Measurements from ENCODE around the gene RBM5.

DNA sequence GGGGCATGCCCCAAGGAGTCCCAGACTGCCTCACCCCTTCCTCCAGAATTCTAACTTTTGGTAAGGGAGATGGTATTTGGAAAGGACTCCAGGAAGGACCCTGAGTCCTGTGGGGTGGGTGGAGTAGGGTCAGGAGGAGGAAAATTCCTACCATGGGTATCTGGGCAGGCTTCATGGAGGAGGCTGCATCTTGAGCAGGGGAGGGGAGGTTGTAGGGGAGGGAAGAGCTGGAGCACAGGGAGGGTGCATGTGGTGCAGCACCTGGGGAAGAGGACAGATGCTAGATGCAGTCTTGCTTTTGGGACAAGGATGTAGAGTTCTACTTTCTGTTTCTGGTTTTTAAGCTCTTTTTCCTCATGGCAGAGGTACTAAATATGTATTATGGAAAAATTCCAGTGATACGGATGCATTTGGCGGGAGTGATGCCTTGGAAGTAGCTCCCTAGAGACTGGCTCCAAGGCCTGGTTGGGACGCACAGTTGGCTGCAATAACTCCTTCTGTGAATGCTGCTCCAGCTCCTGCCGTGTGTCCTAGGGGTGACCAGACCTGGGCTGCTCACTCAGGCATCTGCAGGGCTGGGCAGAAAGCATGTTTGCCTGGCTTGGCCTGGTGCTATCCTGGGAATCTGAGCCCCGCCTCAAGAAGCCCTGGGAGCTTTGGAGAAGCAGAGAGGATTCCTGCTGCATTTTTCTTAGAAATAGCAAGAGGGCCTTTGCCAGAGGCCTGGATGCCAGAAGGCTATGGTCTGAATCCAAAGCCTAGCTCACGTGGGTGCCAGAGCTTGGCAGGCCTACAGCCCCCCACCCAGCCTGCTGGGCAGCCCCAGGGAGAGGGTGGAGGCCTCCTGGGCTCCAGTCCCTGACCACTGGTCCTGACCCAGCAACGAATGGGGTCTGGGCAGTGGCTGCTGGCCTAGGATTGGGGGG is 76.5 kb downstream of the RBM5 start:
- TF ChIP-seq, protein P1, sequence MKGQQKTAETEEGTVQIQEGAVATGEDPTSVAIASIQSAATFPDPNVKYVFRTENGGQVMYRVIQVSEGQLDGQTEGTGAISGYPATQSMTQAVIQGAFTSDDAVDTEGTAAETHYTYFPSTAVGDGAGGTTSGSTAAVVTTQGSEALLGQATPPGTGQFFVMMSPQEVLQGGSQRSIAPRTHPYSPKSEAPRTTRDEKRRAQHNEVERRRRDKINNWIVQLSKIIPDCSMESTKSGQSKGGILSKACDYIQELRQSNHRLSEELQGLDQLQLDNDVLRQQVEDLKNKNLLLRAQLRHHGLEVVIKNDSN (IDR thresholded peaks at IDR 0.05; ENCODE audit: borderline replicate concordance, low read depth): peak; percentile 73
- TF ChIP-seq EZH2phosphoT487 (IDR thresholded peaks at IDR 0.05; ENCODE audit: borderline replicate concordance, low read depth) (no peak), GATA2 (CRISPR knock-in tag; IDR thresholded peaks at IDR 0.05) (no peak), EP300 (IDR thresholded peaks at IDR 0.05; ENCODE audit: borderline replicate concordance in 1 of 2, low read depth in 1 of 2, low read length in 1 of 2) (peak in 1 of 2 experiments; percentile 19; a peak in 1 of 4 replicates), YY1 (IDR thresholded peaks at IDR 0.05; ENCODE audit: low read depth) (no peak), FOXJ3 (CRISPR knock-in tag; IDR thresholded peaks at IDR 0.05) (no peak), FOXM1 (IDR thresholded peaks at IDR 0.05; ENCODE audit: low read depth) (no peak), TEAD4 (IDR thresholded peaks at IDR 0.05; ENCODE audit: borderline replicate concordance, insufficient read depth) (peak; percentile 61; the same call in 1 of the 2 replicates), POLR2AphosphoS5 (IDR thresholded peaks at IDR 0.05; ENCODE audit: low read depth, low read length) (no peak)
- TF ChIP-seq, protein P2, sequence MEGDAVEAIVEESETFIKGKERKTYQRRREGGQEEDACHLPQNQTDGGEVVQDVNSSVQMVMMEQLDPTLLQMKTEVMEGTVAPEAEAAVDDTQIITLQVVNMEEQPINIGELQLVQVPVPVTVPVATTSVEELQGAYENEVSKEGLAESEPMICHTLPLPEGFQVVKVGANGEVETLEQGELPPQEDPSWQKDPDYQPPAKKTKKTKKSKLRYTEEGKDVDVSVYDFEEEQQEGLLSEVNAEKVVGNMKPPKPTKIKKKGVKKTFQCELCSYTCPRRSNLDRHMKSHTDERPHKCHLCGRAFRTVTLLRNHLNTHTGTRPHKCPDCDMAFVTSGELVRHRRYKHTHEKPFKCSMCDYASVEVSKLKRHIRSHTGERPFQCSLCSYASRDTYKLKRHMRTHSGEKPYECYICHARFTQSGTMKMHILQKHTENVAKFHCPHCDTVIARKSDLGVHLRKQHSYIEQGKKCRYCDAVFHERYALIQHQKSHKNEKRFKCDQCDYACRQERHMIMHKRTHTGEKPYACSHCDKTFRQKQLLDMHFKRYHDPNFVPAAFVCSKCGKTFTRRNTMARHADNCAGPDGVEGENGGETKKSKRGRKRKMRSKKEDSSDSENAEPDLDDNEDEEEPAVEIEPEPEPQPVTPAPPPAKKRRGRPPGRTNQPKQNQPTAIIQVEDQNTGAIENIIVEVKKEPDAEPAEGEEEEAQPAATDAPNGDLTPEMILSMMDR (IDR thresholded peaks at IDR 0.05): no peak
- TF ChIP-seq, protein P3, sequence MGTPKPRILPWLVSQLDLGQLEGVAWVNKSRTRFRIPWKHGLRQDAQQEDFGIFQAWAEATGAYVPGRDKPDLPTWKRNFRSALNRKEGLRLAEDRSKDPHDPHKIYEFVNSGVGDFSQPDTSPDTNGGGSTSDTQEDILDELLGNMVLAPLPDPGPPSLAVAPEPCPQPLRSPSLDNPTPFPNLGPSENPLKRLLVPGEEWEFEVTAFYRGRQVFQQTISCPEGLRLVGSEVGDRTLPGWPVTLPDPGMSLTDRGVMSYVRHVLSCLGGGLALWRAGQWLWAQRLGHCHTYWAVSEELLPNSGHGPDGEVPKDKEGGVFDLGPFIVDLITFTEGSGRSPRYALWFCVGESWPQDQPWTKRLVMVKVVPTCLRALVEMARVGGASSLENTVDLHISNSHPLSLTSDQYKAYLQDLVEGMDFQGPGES (IDR thresholded peaks at IDR 0.05; ENCODE audit: low read depth, low read length): no peak
- TF ChIP-seq, protein P4, sequence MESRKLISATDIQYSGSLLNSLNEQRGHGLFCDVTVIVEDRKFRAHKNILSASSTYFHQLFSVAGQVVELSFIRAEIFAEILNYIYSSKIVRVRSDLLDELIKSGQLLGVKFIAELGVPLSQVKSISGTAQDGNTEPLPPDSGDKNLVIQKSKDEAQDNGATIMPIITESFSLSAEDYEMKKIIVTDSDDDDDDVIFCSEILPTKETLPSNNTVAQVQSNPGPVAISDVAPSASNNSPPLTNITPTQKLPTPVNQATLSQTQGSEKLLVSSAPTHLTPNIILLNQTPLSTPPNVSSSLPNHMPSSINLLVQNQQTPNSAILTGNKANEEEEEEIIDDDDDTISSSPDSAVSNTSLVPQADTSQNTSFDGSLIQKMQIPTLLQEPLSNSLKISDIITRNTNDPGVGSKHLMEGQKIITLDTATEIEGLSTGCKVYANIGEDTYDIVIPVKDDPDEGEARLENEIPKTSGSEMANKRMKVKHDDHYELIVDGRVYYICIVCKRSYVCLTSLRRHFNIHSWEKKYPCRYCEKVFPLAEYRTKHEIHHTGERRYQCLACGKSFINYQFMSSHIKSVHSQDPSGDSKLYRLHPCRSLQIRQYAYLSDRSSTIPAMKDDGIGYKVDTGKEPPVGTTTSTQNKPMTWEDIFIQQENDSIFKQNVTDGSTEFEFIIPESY (IDR thresholded peaks at IDR 0.05; ENCODE audit: borderline replicate concordance, low read depth): no peak
- TF ChIP-seq, protein P5, sequence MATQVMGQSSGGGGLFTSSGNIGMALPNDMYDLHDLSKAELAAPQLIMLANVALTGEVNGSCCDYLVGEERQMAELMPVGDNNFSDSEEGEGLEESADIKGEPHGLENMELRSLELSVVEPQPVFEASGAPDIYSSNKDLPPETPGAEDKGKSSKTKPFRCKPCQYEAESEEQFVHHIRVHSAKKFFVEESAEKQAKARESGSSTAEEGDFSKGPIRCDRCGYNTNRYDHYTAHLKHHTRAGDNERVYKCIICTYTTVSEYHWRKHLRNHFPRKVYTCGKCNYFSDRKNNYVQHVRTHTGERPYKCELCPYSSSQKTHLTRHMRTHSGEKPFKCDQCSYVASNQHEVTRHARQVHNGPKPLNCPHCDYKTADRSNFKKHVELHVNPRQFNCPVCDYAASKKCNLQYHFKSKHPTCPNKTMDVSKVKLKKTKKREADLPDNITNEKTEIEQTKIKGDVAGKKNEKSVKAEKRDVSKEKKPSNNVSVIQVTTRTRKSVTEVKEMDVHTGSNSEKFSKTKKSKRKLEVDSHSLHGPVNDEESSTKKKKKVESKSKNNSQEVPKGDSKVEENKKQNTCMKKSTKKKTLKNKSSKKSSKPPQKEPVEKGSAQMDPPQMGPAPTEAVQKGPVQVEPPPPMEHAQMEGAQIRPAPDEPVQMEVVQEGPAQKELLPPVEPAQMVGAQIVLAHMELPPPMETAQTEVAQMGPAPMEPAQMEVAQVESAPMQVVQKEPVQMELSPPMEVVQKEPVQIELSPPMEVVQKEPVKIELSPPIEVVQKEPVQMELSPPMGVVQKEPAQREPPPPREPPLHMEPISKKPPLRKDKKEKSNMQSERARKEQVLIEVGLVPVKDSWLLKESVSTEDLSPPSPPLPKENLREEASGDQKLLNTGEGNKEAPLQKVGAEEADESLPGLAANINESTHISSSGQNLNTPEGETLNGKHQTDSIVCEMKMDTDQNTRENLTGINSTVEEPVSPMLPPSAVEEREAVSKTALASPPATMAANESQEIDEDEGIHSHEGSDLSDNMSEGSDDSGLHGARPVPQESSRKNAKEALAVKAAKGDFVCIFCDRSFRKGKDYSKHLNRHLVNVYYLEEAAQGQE (IDR thresholded peaks at IDR 0.05; ENCODE audit: low read depth, low read length): 0 out of 2 replicates have a peak, but pooled peaks have one; percentile 48
